ENCODE results near the gene APOBEC3F. TPM values are rescaled to one million over a fixed set of nuclear protein-coding genes. Genes with fewer than 3 reads are reported as not detected.

The APOBEC3F gene
- total RNA-seq, 3 donors from 2014 or later, result 7.4 to 14.1 (median 8.8) TPM

DNA sequence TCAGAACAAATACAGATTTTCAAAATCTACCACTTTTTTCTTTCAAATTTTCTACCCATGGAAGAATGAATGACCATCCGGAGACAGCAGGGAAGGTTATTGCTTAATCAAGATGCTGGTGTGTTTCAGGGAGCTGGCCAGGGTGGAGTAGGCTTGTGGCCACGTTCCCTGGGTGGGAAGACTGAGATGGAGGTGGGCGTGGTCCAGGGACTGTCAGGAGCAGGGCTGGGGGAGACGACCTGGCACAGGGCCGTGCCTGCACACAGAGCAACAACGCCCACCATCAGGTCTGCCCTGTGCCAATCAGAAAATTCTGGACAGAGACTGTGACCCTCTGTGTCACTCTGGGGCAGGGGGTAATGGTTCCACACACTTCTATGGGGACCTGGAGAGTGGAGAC is 49.3 kb downstream of the APOBEC3F start:
- no peaks in the 10 kb centered on the region for H3K9me3 ChIP-seq
- ATAC-seq, result no peak
- no peak overlapping the region for H3K4me3 ChIP-seq
- intact Hi-C loops (cut with DNase I, micrococcal nuclease), result no loop called here
- H3K4me1 ChIP-seq (ENCODE audit: low read depth), result no peaks in the 10 kb centered on the region
- no peak for DNase-seq
- no peaks in the 10 kb centered on the region for H3K36me3 ChIP-seq (ENCODE audit: low read depth)
- TF ChIP-seq, protein P1, sequence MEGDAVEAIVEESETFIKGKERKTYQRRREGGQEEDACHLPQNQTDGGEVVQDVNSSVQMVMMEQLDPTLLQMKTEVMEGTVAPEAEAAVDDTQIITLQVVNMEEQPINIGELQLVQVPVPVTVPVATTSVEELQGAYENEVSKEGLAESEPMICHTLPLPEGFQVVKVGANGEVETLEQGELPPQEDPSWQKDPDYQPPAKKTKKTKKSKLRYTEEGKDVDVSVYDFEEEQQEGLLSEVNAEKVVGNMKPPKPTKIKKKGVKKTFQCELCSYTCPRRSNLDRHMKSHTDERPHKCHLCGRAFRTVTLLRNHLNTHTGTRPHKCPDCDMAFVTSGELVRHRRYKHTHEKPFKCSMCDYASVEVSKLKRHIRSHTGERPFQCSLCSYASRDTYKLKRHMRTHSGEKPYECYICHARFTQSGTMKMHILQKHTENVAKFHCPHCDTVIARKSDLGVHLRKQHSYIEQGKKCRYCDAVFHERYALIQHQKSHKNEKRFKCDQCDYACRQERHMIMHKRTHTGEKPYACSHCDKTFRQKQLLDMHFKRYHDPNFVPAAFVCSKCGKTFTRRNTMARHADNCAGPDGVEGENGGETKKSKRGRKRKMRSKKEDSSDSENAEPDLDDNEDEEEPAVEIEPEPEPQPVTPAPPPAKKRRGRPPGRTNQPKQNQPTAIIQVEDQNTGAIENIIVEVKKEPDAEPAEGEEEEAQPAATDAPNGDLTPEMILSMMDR (IDR thresholded peaks at IDR 0.05), result no peak

DNA sequence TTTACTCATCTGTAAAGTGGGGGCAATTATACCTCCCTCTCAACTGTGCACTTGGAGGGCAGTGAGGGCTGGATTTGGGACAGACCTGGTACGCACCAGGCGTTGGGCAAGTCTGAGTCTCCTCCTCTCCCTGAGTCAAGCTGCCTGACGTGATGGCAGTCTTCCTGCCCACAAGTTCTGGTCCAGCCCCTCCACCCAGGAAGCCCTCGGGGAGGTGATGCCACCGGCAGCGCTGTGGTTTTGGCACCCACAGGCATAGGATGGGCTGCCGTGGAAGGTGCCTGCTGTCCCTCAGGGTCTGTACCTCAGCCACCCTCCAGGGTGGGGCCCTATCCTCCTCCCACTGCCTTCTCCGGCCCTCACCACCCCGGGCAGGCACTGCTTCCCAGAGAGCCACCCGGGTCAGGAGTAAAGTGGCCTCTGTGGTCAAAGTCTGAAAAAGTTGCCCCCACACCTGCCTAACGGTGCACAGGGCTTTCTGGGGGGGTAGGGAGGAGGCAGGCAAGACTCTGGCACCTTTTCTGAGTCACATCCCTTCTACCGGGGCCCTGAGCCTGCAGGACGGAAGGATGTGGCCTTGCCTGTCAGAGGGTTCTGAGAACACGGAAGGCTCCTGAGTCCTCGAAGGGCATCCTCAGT is 49.9 kb downstream of the APOBEC3F start:
- Histone ChIP-seq H3K9me3 (no peaks in the 10 kb centered on the region), H3K4me1 (ENCODE audit: low read depth) (no peaks in the 10 kb centered on the region), H3K36me3 (ENCODE audit: low read depth) (no peaks in the 10 kb centered on the region), H3K4me3 (no peak overlapping the region)
- intact Hi-C loops (cut with DNase I, micrococcal nuclease), result no loop called here
- ATAC-seq (peak; percentile 77), DNase-seq (peak; percentile 33 to 87 (median 68))
- TF ChIP-seq, protein P1 (IDR thresholded peaks at IDR 0.05), result no peak

DNA sequence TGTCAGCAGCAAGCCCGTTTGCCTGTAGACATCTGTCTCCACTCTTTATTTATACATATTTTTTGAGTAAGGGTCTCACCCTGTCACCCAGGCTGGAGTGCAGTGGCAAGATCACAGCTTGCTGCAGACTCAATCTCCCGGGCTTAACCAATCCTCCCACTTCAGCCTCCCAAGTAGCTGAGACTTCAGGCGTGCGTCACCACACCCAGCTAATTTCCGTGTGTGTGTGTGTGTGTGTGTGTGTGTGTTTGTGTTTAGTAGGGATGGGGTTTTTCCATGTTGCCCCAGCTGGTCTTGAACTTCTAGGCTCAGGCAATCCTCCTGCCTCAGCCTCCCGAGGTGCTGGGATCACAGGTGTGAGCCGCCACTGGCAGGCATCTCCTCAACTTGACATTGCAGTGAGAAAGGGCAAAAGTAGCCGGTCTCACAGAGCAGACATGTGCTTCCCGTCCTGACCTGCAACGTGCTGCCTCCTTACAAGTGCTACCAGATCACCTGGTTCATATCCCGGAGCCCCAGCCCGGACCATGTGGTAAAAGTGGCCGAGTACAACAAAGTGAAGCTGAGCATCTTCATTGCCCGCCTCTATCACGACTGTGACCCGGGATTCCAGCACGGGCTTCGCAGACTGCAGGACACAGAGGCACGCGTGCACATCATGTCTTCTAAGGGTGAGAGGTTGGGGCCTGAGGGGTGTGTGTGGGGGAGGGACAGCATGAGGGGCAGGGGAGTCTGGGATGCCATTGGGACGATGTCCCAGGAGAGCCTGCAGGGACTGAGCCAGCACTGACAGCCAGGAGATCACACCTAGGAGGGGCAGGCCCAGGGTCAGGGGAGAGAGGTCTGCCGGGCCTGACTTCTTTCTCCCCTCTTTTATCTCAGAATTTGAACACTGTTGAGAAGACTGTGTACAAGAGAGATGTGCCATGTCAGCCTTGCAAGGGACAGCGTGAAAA is 50.7 kb downstream of the APOBEC3F start:
- Histone ChIP-seq H3K9me3 (no peaks in the 10 kb centered on the region), H3K36me3 (ENCODE audit: low read depth) (no peaks in the 10 kb centered on the region), H3K4me3 (no peak overlapping the region), H3K4me1 (ENCODE audit: low read depth) (no peaks in the 10 kb centered on the region)
- DNase-seq, result peak in 1 of 3 donors; percentile 21
- TF ChIP-seq, protein P1 (IDR thresholded peaks at IDR 0.05), result no peak
- no peak for ATAC-seq
- intact Hi-C loops (cut with DNase I, micrococcal nuclease), result no loop called here

DNA sequence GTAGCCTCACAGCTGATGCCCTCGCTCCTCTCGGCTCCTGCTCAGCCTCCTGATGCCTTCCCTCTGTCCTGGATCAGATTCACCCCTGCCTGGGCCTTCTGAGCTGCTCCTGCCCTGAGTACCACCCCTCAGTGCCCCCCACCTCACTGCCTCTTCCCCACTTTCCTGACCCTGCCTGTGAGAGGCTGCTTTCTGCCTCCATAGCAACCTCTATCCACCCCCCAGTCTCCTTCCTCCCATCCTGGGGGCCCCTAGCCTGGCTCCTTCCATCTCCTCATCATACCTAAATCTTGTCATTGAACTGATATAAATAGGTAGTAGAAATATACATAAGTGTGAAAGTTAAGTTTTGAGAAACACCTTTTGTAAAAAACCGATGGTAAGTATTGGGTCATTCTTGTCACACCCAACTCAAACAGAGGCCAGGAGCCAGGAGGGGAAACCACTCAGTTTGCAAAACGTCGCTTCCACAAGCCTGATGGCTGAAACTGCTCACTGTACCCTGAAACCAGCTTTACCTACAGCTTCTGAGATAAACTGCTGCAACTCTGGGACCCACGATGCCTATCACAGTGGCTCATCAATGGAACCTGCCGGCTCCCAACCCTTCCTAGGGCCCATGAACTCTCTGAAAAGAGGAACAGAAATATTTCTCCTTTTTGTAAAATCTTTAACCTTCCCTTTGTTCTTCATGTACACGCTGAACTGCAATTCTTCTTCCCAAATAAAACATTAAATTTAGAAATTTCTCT is 51.6 kb downstream of the APOBEC3F start:
- peak in 1 of 3 donors; percentile 15 for DNase-seq
- intact Hi-C loops (cut with DNase I, micrococcal nuclease), result no loop called here
- TF ChIP-seq, protein P1 (IDR thresholded peaks at IDR 0.05), result no peak
- ATAC-seq, result no peak
- H3K36me3 ChIP-seq (ENCODE audit: low read depth), result no peaks in the 10 kb centered on the region
- no peaks in the 10 kb centered on the region for H3K9me3 ChIP-seq
- H3K4me3 ChIP-seq, result no peak overlapping the region
- H3K4me1 ChIP-seq (ENCODE audit: low read depth), result no peaks in the 10 kb centered on the region

DNA sequence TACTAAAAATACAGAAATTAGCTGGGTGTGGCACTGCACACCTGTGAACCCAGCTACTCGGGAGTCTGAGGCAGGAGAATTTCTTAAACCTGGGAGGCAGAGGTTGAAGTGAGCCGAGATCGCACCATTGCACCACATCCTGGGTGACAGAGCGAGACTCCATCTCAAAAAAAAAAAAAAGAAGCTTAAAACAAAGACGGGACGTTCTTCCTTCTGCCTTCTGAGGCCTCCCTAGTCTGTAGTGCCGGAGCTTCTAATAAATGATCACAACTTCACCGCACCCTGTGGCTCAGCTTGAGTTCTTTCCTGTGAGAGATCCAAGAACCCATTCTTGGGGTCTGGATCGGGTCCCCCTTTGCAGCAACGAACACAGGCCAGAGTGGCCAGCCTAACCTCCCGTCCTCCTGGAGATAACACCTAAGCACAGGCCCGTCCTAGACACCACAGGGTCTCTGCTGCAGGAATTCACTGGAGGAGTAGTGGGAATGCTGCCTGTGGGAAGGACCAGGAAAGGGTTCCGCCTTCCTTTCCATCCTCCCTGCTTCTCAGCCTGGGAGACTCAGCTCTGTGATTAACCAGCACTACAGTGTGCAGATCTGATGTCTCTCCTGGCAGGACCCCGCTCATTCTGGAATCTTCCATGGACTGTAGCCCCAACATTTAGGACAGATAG is 54.2 kb downstream of the APOBEC3F start:
- Histone ChIP-seq H3K4me1 (ENCODE audit: low read depth) (no peaks in the 10 kb centered on the region), H3K9me3 (no peaks in the 10 kb centered on the region), H3K4me3 (no peak overlapping the region), H3K36me3 (ENCODE audit: low read depth) (no peaks in the 10 kb centered on the region)
- intact Hi-C loops (cut with DNase I, micrococcal nuclease), result no loop called here
- no peak for ATAC-seq
- TF ChIP-seq, protein P1 (IDR thresholded peaks at IDR 0.05), result no peak
- DNase-seq, result peak in 1 of 3 donors; percentile 18
